Inflammatory macrophage (primary cell): ENCODE measurements around the gene A1CF.
"Not testable (repeated sequence)": the region's sequence is repeated elsewhere in the genome, so short reads cannot be mapped to it uniquely, and the experiment has no call there.

Experiments
- DNase-seq, 2 donors: peaks; one replicate each; pipeline ENCODE4 v3.0.0-alpha.2; 2020 to 2022

Gene A1CF

DNA sequence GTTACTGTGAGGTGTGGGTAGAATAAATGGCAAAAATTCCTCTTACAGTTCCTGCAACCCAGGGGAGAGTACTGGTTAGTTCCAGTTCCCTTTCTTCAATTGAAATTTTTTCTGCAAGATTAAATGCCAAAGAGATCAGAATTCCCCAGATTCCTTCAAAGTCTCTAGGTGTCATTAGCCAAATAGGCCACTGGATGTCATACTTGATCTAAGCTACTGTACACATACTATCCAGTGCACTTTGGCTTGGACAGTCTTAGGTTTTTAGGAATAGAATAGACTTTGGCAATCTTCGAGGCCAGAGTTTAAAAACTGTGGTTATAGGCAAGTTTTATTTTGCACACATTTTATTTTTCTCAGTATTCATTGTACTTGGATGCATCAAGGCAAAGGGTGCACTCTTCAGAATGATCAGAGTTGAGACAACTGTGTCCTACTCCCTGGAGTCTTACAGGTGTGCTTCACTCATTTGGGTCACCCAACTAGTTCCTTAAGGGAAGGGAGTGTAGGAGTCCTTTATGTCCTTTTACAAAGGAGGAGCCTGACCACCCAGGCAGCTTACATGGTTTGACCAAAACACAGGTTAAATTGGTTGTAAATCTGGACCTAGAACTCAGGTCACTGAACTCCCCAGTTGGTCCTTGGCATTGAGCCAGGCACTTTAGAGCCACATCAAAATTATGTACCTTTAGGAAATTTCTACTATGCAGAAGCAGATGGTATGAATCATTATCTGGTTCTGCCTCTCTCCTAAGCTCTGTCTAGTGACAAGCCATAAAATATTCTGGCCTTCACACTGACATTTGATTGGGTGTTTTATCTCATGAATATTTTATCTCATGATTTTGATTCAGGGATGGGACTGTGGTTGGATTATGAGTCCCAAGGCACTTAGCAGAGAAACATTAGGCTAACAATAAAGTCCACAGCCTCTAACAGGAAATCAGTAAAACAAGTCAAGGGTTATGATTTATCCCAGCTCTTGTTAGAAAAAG is 96.2 kb downstream of the A1CF start:
- no peak for DNase-seq

DNA sequence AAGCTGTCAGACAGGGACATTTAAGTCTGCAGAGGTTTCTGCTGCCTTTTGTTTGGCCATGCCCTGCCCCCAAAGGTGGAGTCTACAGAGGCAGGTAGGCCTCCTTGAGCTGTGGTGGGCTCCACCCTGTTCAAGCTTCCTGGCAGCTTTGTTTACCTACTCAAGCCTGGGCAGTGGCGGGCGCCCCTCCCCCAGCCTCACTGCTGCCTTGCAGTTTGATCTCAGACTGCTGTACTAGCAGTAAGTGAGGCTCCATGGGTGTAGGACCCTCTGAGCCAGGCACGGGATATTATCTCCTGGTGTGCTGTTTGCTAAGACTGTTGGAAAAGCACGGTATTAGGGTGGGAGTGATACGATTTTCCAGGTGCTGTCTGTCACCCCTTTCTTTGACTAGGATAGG is 97.5 kb downstream of the A1CF start:
- DNase-seq, result not testable (repeated sequence)

DNA sequence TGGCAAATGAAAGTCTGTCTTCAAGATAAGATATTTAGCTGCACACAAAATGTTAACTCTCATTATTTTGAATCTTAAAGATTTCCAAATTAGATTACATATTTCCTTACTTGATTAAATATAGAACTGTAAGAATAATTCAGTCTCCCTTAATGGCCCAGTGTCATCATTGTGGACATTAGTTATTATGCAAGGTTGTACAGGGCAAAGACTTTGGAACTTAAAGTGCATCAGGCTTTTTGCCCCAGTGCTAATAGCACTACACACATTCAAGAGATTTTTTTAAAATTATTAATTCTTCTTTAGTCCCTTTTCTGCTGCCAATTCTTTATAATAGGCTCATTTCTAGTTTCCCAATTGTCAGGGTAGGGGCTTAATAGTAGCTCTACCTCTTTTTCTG is 103.4 kb downstream of the A1CF start:
- not testable (repeated sequence) for DNase-seq

DNA sequence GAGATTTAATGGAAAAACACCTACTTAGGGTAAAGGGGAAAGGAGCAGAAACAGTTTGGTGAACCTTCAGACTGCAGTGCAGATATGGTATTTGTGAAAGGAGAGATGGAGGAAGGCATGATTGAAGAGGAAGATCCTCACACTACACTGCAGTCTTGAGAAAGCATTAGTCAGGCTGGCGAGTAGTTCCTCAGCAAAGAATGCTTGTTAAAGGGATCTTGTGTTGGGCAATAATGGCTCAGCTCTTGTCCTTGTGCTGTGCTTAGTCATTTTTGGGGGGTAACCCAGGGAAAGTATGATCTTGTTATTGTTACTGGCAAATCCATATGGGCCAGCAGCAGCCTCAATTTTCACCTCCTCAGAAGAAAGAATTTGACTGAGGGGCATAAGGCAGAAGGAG is 105.4 kb downstream of the A1CF start:
- DNase-seq, result peak; percentile 31 to 36

DNA sequence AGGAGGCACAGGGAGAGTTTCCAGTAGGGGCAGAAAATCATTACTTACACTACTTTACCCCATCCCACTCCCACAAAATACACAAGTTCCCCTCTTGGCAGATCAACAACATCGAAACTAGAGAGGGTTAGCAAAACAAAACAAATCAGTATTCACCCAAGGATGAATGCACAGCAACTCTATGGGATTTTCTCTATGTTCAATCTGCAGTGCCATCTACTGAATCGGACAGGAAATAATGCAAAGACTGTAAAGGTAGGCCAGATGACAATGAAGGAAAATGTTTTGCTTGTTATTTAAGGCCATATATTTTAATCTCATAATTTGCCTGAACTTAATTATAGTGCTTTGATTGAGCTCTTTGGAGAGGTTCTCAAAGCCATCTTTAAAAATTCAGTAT is 110.6 kb downstream of the A1CF start:
- DNase-seq, result not testable (repeated sequence)

DNA sequence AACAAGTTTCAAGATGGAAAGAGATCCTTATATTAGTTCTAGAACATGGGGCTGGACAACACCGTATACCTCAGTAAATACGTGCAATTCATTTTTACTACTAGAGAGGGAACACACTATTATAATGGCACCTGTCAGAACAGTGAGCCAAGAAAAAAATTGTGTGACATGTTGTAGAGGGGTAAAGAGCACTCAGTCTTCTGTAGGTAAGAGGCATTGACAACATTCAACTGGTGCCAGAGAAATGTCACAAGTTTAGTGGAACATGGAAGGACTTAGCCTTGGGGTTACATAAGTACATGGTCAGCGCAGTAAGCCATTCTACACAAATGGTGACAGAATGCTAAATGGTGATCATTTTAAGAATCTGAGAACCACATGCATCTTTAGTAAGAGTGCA is 113.4 kb downstream of the A1CF start:
- not testable (repeated sequence) for DNase-seq

DNA sequence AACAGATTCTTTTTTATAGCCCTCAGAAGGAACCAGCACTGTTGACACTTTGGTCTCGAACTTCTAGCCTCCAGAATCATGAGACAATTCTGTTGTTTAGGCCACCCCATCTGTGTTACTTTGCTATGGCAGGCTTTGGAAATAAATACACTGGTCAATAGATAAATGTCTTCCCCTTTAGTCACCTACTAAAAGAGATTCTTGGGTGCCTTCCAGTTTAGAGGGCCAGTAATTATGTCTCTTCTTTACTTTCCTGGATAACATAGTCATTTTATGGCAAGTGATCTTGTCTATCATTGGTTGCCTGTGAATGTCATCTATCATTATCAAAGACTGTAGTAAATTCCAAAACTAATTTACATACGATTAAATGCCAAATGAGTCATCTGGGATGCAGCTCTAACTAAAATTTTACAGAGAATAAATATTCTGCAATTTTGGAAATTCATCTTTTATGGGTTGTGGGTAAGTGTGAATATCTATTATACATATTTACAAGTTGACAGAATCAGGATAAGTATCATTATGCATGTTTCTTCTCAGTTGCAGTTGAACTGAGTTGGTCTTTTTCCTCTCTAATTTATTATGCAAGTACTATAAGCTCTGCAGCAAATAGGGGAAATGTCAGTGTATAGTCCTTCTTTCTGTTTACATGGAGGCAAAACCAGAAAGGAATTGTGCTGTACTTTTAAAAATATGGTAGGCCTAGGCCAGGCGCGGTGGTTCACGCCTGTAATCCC is 118.5 kb downstream of the A1CF start:
- not testable (repeated sequence) for DNase-seq
